Hepatocyte (in vitro differentiated cells): ENCODE data around the gene KIRREL3. TPM values are rescaled to one million over a fixed set of nuclear protein-coding genes. Genes with fewer than 3 reads are reported as not detected.

ENCODE experiments used
- DNase-seq: peaks from one replicate; pipeline ENCODE4 v3.0.0-alpha.2; 2016; ENCODE audit warnings: low spot score
- H2AFZ ChIP-seq: fragments of 200-600 bp; sonication (generic); 2 replicates; pipeline ENCODE4 v1.6.0; 2016; ENCODE audit warnings: antibody characterized with exemption, mild to moderate bottlenecking
- H3K27ac ChIP-seq: fragments of 200-600 bp; sonication (generic); 2 replicates; pipeline ENCODE4 v1.5.1; 2016; ENCODE audit warnings: mild to moderate bottlenecking
- H3K27me3 ChIP-seq: fragments of 200-600 bp; sonication (generic); 2 replicates; pipeline ENCODE4 v1.6.1; 2016
- H3K36me3 ChIP-seq: fragments of 200-600 bp; sonication (generic); replicated peaks from 2 replicates; pipeline ENCODE4 v1.5.1; 2016; ENCODE audit warnings: low read depth; ENCODE audit not compliant: insufficient read depth
- H3K4me1 ChIP-seq: fragments of 200-600 bp; sonication (generic); 2 replicates; pipeline ENCODE4 v1.5.1; 2016; ENCODE audit warnings: mild to moderate bottlenecking, moderate library complexity; ENCODE audit not compliant: insufficient read depth
- H3K4me2 ChIP-seq: fragments of 200-600 bp; sonication (generic); 2 replicates; pipeline ENCODE4 v1.6.0; 2016
- H3K4me3 ChIP-seq: fragments of 200-600 bp; sonication (generic); 2 replicates; pipeline ENCODE4 v1.5.1; 2016; ENCODE audit warnings: mild to moderate bottlenecking
- H3K79me2 ChIP-seq: fragments of 200-600 bp; sonication (generic); 2 replicates; pipeline ENCODE4 v1.6.0; 2017; ENCODE audit warnings: mild to moderate bottlenecking
- H3K9me2 ChIP-seq: fragments of 200-600 bp; sonication (generic); replicated peaks from 2 replicates; pipeline ENCODE4 v1.6.0; 2017; ENCODE audit warnings: mild to moderate bottlenecking; ENCODE audit not compliant: insufficient read depth
- H3K9me3 ChIP-seq: fragments of 200-600 bp; sonication (generic); 2 replicates; pipeline ENCODE4 v1.5.1; 2016; ENCODE audit warnings: low read depth, mild to moderate bottlenecking
- H4K20me1 ChIP-seq: fragments of 200-600 bp; sonication (generic); 2 replicates; pipeline ENCODE4 v1.6.0; 2016; ENCODE audit warnings: mild to moderate bottlenecking; ENCODE audit not compliant: insufficient read depth, poor library complexity, severe bottlenecking
- EZH2 ChIP-seq: fragments of 200-600 bp; sonication (generic); IDR thresholded peaks from 2 replicates; pipeline ENCODE4 v1.6.1; 2016; ENCODE audit warnings: antibody characterized with exemption, mild to moderate bottlenecking, borderline replicate concordance
- EZH2phosphoT487 ChIP-seq: fragments of 200-600 bp; sonication (generic); IDR thresholded peaks from one replicate; pipeline ENCODE4 v1.6.1; 2018; ENCODE audit warnings: antibody characterized with exemption, mild to moderate bottlenecking, low read depth, moderate library complexity; ENCODE audit not compliant: unreplicated experiment, severe bottlenecking
- WGBS: methylation state at CpG from one replicate; pipeline ENCODE4 v1.1.6; 2016; ENCODE audit warnings: low lambda C conversion rate; ENCODE audit errors: missing lambda C conversion rate; 5-methylcytosine and 5-hydroxymethylcytosine counted together
- polyA plus RNA-seq: library from polyadenylated mRNA; unstranded; fragments of >200 nt; fragmentation: Nextera tagmentation; extraction: Ambion mirVana; gene quantifications from 2 replicates; pipeline ENCODE4 v1.2.1, GENCODE V29; 2016
- total RNA-seq: library from RNA; depleted of rRNA; stranded (reverse); fragments of >200 nt; gene quantifications from 2 replicates; pipeline ENCODE4 v1.2.3, GENCODE V29; 2014
- TF ChIP-seq, protein P1 (sequence below): fragments of 200-600 bp; sonication (generic); IDR thresholded peaks from 2 replicates; pipeline ENCODE4 v1.5.1; 2016; ENCODE audit warnings: antibody characterized with exemption, mild to moderate bottlenecking; ENCODE audit not compliant: poor library complexity

KIRREL3 gene
- total and polyA plus RNA-seq, 2 experiments from 2014 or later, result 0.33 to 0.86 TPM

DNA sequence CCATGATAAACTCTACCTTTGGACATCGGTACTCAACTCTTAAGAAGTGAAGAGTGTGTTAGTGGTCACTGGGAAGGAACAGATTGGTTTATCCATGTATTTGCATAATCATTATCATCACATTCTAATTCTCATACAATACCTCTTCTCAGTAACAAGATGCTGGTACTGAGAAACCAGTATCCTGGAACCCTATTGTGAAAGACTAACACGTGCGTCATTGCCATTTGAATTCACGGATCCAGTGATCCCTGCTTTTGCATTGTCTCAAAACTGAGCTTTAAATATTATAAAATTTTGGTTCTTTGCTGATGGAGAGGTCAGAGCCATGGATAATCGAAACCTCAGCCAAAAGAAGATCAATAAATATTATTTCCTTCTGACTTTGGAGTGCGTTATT lies 35.2 kb downstream of the KIRREL3 start:
- H3K79me2 ChIP-seq, result no peaks in the 10 kb centered on the region
- no peak overlapping the region for H3K4me2 ChIP-seq
- no peaks in the 10 kb centered on the region for H3K4me1 ChIP-seq
- 79% methylated on average over 6 of the region's 6 CpGs for WGBS
- no peaks in the 10 kb centered on the region for H4K20me1 ChIP-seq
- no peaks in the 10 kb centered on the region for H3K9me2 ChIP-seq
- peaks cover 32% of the 10 kb centered on the region for H3K27me3 ChIP-seq
- H3K9me3 ChIP-seq, result no peaks in the 10 kb centered on the region
- TF ChIP-seq EZH2 (no peak), EZH2phosphoT487 (no peak)
- TF ChIP-seq, protein P1, sequence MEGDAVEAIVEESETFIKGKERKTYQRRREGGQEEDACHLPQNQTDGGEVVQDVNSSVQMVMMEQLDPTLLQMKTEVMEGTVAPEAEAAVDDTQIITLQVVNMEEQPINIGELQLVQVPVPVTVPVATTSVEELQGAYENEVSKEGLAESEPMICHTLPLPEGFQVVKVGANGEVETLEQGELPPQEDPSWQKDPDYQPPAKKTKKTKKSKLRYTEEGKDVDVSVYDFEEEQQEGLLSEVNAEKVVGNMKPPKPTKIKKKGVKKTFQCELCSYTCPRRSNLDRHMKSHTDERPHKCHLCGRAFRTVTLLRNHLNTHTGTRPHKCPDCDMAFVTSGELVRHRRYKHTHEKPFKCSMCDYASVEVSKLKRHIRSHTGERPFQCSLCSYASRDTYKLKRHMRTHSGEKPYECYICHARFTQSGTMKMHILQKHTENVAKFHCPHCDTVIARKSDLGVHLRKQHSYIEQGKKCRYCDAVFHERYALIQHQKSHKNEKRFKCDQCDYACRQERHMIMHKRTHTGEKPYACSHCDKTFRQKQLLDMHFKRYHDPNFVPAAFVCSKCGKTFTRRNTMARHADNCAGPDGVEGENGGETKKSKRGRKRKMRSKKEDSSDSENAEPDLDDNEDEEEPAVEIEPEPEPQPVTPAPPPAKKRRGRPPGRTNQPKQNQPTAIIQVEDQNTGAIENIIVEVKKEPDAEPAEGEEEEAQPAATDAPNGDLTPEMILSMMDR, result no peak
- no peak overlapping the region for H3K4me3 ChIP-seq
- H2AFZ ChIP-seq, result no peak overlapping the region
- DNase-seq, result no peak
- no peaks in the 10 kb centered on the region for H3K36me3 ChIP-seq
- no peak overlapping the region for H3K27ac ChIP-seq

- H3K27me3 ChIP-seq, result peaks cover 21% of the 10 kb centered on the region
- H3K4me1 ChIP-seq, result no peaks in the 10 kb centered on the region
- H3K36me3 ChIP-seq, result no peaks in the 10 kb centered on the region
- TF ChIP-seq EZH2 (no peak), EZH2phosphoT487 (no peak)
- TF ChIP-seq, protein P1, result no peak
- no peak overlapping the region for H2AFZ ChIP-seq
- no peak overlapping the region for H3K4me2 ChIP-seq
- H3K27ac ChIP-seq, result no peak overlapping the region
- no peaks in the 10 kb centered on the region for H3K79me2 ChIP-seq
- WGBS, result 66% methylated on average over 3 of the region's 3 CpGs
- no peak overlapping the region for H3K4me3 ChIP-seq
- no peaks in the 10 kb centered on the region for H3K9me2 ChIP-seq
- no peaks in the 10 kb centered on the region for H3K9me3 ChIP-seq
- DNase-seq, result no peak
- H4K20me1 ChIP-seq, result no peaks in the 10 kb centered on the region
These were observed 36.8 kb downstream of the KIRREL3 start for GRCh38 chr11:126963603-126964363.

- TF ChIP-seq, protein P1, result no peak
- TF ChIP-seq EZH2 (no peak), EZH2phosphoT487 (no peak)
- Histone ChIP-seq H3K9me2 (no peaks in the 10 kb centered on the region), H3K27ac (no peak overlapping the region), H4K20me1 (no peaks in the 10 kb centered on the region), H3K4me3 (no peak overlapping the region), H3K79me2 (no peaks in the 10 kb centered on the region), H2AFZ (no peak overlapping the region), H3K36me3 (no peaks in the 10 kb centered on the region), H3K9me3 (no peaks in the 10 kb centered on the region), H3K4me2 (no peak overlapping the region), H3K4me1 (no peaks in the 10 kb centered on the region), H3K27me3 (peaks cover 18% of the 10 kb centered on the region)
- DNase-seq, result no peak
- WGBS, result 67% methylated on average over 1 of the region's 1 CpG
These were observed 37.5 kb downstream of the KIRREL3 start for GRCh38 chr11:126963115-126963514.
